GM10248 (cell line): ENCODE data around the gene FAM184B.

Experiments used
- CTCF ChIA-PET: fragments of 300-600 bp; sonication (Branson Sonifier 250); formaldehyde crosslinking; extraction: SDS; loops from one replicate; lab custom pipeline; 2021; ENCODE audit warnings: antibody characterized with exemption; lab: Yijun Ruan, JAX
- POLR2A ChIA-PET: fragments of 350-650 bp; sonication (Branson Sonifier 250); formaldehyde crosslinking; extraction: SDS; loops from one replicate; lab custom pipeline; 2020; ENCODE audit warnings: antibody characterized with exemption; lab: Yijun Ruan, JAX
- DNase-seq: peaks from one replicate; pipeline ENCODE4 v3.0.0; 2012; ENCODE audit errors: extremely low spot score
- CTCF ChIP-seq: IDR thresholded peaks from 2 replicates; pipeline ENCODE4 v1.5.1; 2012; ENCODE audit warnings: mild to moderate bottlenecking, low read depth; ENCODE audit errors: extremely low read depth, missing control alignments, control extremely low read depth

Gene FAM184B

GRCh38 chr4:17781300-17782287 is at the start of gene FAM184B:
FAM184B (minus strand) TSS chr4:17781621; CDS start chr4:17781299, 322 bp downstream.
- DNase-seq = no peak
- TF ChIP-seq CTCF = no peak
- ChIA-PET POLR2A (no interaction called here), CTCF (interaction anchor here (0.7 to 2.0 kb wide), 2 partner anchors 16 to 233 kb away, joined by 3 to 7 read pairs; no protein-coding TSS in a partner anchor)

GRCh38 chr4:17823871-17824669 is 42.6 kb upstream of the FAM184B start:
- TF ChIP-seq CTCF = no peak
- ChIA-PET POLR2A (no interaction called here), CTCF (no interaction called here)

GRCh38 chr4:17817027-17817426 is 35.6 kb upstream of the FAM184B start:
- peak; percentile 57 for TF ChIP-seq CTCF
- ChIA-PET CTCF (interaction anchor here (0.6 to 4.0 kb wide), 41 partner anchors 10 to 778 kb away, joined by 3 to 54 read pairs (median 5); partner anchors contain the start of genes LCORL and MED28), POLR2A (interaction anchor here (1.1 kb wide), 1 partner anchor 10 kb away, joined by 8 read pairs; no protein-coding TSS in a partner anchor)
- peak; percentile 30 for DNase-seq

More at GRCh38 chr4:17823871-17824669, 42.6 kb upstream of the FAM184B start:
- no peak for DNase-seq

- POLR2A ChIA-PET = no interaction called here
- CTCF ChIA-PET = interaction anchor here (0.8 to 4.0 kb wide), 23 partner anchors 9 to 779 kb away, joined by 3 to 54 read pairs (median 6); partner anchors contain the start of gene LCORL
- no peak for TF ChIP-seq CTCF
- DNase-seq = no peak
Observed at GRCh38 chr4:17816142-17816541, 34.7 kb upstream of the FAM184B start.

- TF ChIP-seq CTCF = no peak
- POLR2A ChIA-PET = no interaction called here
- CTCF ChIA-PET = interaction anchor here (4.0 kb wide), 1 partner anchor 553 kb away, joined by 54 read pairs; no protein-coding TSS in a partner anchor
- no peak for DNase-seq
Observed at GRCh38 chr4:17814140-17814539, 32.7 kb upstream of the FAM184B start.

- ChIA-PET POLR2A (no interaction called here), CTCF (no interaction called here)
- no peak for DNase-seq
- no peak for TF ChIP-seq CTCF
Observed at GRCh38 chr4:17812801-17813200, 31.4 kb upstream of the FAM184B start.
